Right cardiac atrium (tissue), 5 donors: ENCODE results near the gene ZBTB20. TPM values are rescaled to one million over a fixed set of nuclear protein-coding genes. Genes with fewer than 3 reads are reported as not detected.

Experiments used
- ATAC-seq, 2 donors: fragments of 200-7000 bp; cut with Tn5 transposase; one replicate each; pipeline versions ENCODE4 v1.8.0 to v1.9.1; 2020; ENCODE audit warnings: moderate library complexity in 2 of 2, mild to moderate bottlenecking in 1 of 2
- DNase-seq, 3 donors: peaks; one replicate each; pipeline ENCODE4 v3.0.0-alpha.2; 2020
- H3K27ac ChIP-seq: one replicate; pipeline ENCODE4 v1.5.1; 2013; ENCODE audit warnings: mild to moderate bottlenecking, low read length, control low read depth, moderate library complexity
- H3K27me3 ChIP-seq: one replicate; pipeline ENCODE4 v1.6.1; 2013; ENCODE audit not compliant: control insufficient read depth, insufficient read depth
- H3K4me1 ChIP-seq: one replicate; pipeline ENCODE4 v1.6.1; 2013; ENCODE audit warnings: low read length; ENCODE audit not compliant: control insufficient read depth, insufficient read depth
- H3K4me3 ChIP-seq: one replicate; pipeline ENCODE4 v1.5.1; 2013; ENCODE audit warnings: low read length, control low read depth
- H3K9me3 ChIP-seq: one replicate; pipeline ENCODE4 v1.6.1; 2013; ENCODE audit warnings: low read length; ENCODE audit not compliant: control insufficient read depth
- WGBS: extraction: QIAGEN DNeasy Blood & Tissue Kit; methylation state at CpG from one replicate; pipeline ENCODE4 v1.1.7; 2013; 5-methylcytosine and 5-hydroxymethylcytosine counted together
- intact Hi-C, 4 donors: fragments of 100-400 bp; cut with DNase I; formaldehyde crosslinking; loops; one replicate each; pipeline versions ENCODE4 v1.11.0 to v1.14.0; 2022 to 2023
- polyA plus RNA-seq: library from polyadenylated mRNA; stranded (reverse); fragments of 200-250 nt; gene quantifications from one replicate; pipeline ENCODE4 v1.2.3, GENCODE V29; 2013
- total RNA-seq, 4 donors: library from RNA; stranded (reverse); fragmentation: NEBNext Ultra II Directional; extraction: Animal tissue kit (Norgen Biotek cat#: 25700); gene quantifications; one replicate each; pipeline ENCODE4 v1.2.1, GENCODE V29; 2021
- donor health status: healthy with polysubstance abuse.
- donor health status: DM: no; HTN: yes; CAD: no.
- donor health status: DM: no; HTN: no; CAD: no.
- donor health status: DM: no; HTN: yes; CAD: no; lungs with severe emphysema.
- donor health status: DM: yes; HTN: yes; CAD: no.

ZBTB20 gene
- total and polyA plus RNA-seq, 5 donors = 6.5 to 87.9 (median 75.5) TPM

DNA sequence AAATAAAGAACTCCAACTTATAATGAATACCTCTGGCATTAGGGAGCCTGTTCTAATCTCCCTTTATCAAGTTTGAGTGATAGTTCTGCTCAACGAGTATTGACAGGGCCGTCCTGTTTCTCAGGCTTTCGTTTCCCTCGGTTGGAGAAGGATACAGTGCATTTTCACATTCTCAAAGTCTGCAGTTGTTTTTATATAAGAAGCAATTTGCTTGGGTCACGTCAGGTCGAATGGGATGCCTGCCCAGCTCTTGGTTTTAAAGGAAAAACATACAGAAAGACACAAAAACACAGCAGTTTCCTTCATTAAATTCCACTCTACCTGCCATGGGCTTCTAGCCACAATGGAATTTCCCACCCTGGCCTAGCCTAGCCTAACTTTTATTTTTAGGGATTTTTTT lies 487.0 kb downstream of the ZBTB20 start:
- ATAC-seq (peak; percentile 48 to 59), DNase-seq (peak; percentile 20 to 69 (median 36))
- peak overlapping the region; percentile 42 for H3K27ac ChIP-seq
- 19% methylated on average over 6 of the region's 6 CpGs for WGBS
- intact Hi-C loops = no loop called here
- H3K4me1 ChIP-seq = peaks cover 3% of the 10 kb centered on the region
- peak overlapping the region; percentile 0 for H3K4me3 ChIP-seq
- H3K27me3 ChIP-seq = no peaks in the 10 kb centered on the region
- H3K9me3 ChIP-seq = no peaks in the 10 kb centered on the region

GRCh38 chr3:114659109-114660061 lies 487.7 kb downstream of the ZBTB20 start:
- intact Hi-C loops = no loop called here
- DNase-seq (peak in 2 of 3 donors; percentile 29 to 54), ATAC-seq (peak; percentile 76 to 94)
- 52% methylated on average over 5 of the region's 5 CpGs for WGBS
- Histone ChIP-seq H3K4me3 (no peak overlapping the region), H3K9me3 (no peaks in the 10 kb centered on the region), H3K4me1 (peaks cover 3% of the 10 kb centered on the region), H3K27ac (peak overlapping the region; percentile 83), H3K27me3 (no peaks in the 10 kb centered on the region)

DNA sequence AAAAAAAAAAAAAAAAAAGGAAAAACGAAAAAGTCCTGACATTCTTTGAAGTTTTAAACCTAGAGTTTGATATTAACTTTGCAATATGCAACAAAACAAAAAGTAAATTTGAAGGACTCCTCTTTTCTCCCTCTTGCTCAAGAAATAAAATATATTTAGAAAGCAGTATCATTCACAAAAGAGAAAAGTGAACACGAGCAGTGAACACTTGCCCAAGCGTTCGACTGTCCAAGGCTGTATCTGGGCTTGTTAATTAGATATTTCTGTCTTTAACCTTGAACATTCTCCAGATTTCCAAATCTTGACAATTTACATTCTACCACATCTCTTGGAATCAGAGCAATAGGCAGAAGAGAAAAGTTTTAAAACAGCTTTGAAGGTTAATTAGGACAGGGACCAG lies 495.5 kb downstream of the ZBTB20 start:
- H3K9me3 ChIP-seq = no peaks in the 10 kb centered on the region
- H3K4me3 ChIP-seq = no peak overlapping the region
- DNase-seq (peak in 1 of 3 donors; percentile 42), ATAC-seq (no peak)
- intact Hi-C loops = no loop called here
- H3K27ac ChIP-seq = no peak overlapping the region
- H3K4me1 ChIP-seq = no peaks in the 10 kb centered on the region
- H3K27me3 ChIP-seq = no peaks in the 10 kb centered on the region
- 52% methylated on average over 4 of the region's 4 CpGs for WGBS

DNA sequence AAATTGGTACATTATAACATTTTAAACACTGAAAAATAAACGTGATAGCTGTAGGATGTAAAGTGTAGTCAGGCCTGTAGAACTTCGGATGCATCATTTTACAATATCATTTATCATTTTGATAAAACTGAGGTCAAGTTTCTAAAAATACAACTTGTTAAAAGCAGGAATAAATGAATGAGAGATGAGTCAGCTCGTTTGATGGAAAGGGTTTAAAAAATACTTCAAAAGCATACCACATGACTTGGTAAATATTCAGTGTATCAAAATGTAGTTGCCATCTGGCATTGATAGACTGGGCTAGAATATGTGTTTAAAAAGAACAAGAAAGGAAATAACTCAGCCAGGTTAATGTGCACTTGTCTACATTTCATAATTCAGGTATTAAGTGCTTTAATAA lies 496.3 kb downstream of the ZBTB20 start:
- Histone ChIP-seq H3K27me3 (no peaks in the 10 kb centered on the region), H3K27ac (no peak overlapping the region), H3K9me3 (no peaks in the 10 kb centered on the region), H3K4me1 (no peaks in the 10 kb centered on the region), H3K4me3 (no peak overlapping the region)
- 23% methylated on average over 3 of the region's 3 CpGs for WGBS
- ATAC-seq = peak in 1 of 2 donors; percentile 52
- no peak for DNase-seq
- intact Hi-C loops = no loop called here

DNA sequence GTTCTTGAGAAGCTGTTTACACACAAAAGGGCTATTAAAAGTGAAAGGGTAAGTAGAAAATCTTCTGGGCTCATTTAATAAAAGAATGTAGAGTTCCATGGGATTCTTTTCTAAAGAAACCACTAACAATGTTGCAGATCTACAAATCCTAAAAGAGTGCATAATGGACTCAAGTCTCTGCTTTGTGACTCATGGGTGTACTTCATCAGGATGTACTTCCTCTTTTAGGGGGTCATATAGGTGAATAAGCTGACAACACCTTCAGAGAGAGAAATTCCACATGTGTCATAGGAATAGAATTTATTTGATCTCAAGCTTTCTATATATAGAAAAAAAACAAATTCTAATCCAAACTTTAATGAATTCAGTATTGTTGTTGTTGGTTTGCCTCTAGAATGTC lies 497.8 kb downstream of the ZBTB20 start:
- no peaks in the 10 kb centered on the region for H3K4me1 ChIP-seq
- ATAC-seq = no peak
- H3K4me3 ChIP-seq = no peak overlapping the region
- H3K27ac ChIP-seq = no peak overlapping the region
- intact Hi-C loops = no loop called here
- DNase-seq = no peak
- no peaks in the 10 kb centered on the region for H3K9me3 ChIP-seq
- no peaks in the 10 kb centered on the region for H3K27me3 ChIP-seq

DNA sequence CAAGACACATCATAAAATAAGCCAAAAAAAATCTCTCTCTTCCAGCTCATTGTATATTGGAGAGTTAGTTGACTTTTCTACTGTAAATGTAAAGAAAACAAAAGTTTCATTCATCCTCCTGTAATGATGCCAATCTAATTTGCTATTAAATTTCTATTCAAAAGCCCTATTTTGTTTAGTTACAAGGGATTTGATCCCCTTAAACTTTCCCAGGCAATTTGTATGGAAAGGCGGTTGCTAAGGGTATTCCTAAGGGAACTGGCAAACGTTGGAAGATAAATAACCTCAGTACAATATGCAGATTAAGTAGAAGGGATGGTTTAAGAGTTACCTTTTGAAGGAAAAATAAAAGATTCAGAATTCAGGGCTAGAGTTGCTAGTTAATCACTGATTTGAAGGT lies 500.6 kb downstream of the ZBTB20 start:
- intact Hi-C loops = no loop called here
- no peaks in the 10 kb centered on the region for H3K27me3 ChIP-seq
- 69% methylated on average over 2 of the region's 2 CpGs for WGBS
- DNase-seq = no peak
- no peaks in the 10 kb centered on the region for H3K9me3 ChIP-seq
- no peak for ATAC-seq
- no peak overlapping the region for H3K27ac ChIP-seq
- H3K4me3 ChIP-seq = no peak overlapping the region
- no peaks in the 10 kb centered on the region for H3K4me1 ChIP-seq

DNA sequence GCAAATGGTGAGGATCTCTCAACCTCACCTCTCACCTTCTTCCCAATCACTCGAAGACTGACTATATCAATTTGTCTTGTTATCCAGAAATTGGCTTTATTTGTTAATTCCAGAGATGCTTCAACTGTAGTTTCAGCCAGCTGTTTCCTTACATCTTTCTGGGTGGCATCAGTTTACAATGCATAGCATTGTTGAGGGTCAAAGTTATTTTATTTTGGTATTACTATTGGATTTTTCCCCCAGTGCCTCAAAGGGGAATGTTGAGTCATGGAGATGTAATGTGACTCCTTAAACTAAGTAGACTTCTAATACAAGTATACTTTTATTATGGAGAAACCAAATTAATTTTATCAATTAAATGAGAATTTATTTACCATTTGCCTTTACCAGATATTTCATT lies 501.7 kb downstream of the ZBTB20 start:
- Histone ChIP-seq H3K27ac (no peak overlapping the region), H3K4me1 (no peaks in the 10 kb centered on the region), H3K27me3 (no peaks in the 10 kb centered on the region), H3K4me3 (no peak overlapping the region), H3K9me3 (no peaks in the 10 kb centered on the region)
- WGBS = 87% methylated on average over 1 of the region's 1 CpG
- intact Hi-C loops = no loop called here
- no peak for DNase-seq
- no peak for ATAC-seq

GRCh38 chr3:114644367-114644766 lies 502.7 kb downstream of the ZBTB20 start:
- Histone ChIP-seq H3K9me3 (no peaks in the 10 kb centered on the region), H3K4me3 (no peak overlapping the region), H3K27me3 (no peaks in the 10 kb centered on the region), H3K4me1 (no peaks in the 10 kb centered on the region), H3K27ac (no peak overlapping the region)
- WGBS = 99% methylated on average over 3 of the region's 3 CpGs
- ATAC-seq (no peak), DNase-seq (no peak)
- intact Hi-C loops = no loop called here

DNA sequence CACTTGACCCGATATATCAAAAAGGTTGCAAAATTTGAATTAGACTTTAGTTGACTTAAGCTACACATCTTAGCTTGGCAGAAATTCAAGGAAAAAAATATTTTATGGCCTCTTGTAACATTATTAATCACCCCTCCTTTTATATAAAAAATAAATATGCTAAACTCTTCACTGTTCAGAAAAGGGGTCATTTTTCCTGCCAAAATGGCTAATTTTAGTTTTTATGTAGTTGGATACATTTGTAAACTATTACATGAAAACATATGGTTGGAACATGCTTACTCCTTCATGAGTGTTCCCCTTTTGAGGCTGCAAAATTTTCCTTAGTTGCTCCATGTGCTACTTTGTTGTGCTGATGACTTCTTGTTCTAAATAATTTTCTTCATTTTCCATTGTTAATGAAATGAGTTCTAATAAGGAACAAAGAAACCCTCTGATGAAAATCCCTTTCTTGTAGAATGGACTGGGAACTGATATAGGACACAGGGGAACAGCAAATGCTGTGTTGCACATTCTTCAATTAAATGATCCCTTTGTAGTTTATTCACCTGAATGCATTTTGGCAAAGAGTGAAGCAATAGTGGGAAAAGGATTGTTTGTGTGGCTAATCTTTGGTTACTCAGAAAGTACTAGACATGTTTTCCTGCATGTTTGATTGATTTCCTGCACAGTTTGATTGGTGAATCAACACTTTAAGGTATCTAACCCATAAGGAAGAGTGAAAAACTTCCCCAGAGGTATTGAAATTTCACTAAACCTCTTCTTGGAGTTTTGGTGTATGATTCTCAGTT lies 503.9 kb downstream of the ZBTB20 start:
- ATAC-seq = no peak
- Histone ChIP-seq H3K4me3 (no peak overlapping the region), H3K27ac (no peak overlapping the region), H3K27me3 (no peaks in the 10 kb centered on the region), H3K4me1 (no peaks in the 10 kb centered on the region), H3K9me3 (no peaks in the 10 kb centered on the region)
- 92% methylated on average over 1 of the region's 1 CpG for WGBS
- intact Hi-C loops = no loop called here
- no peak for DNase-seq

GRCh38 chr3:114640126-114640525 lies 507.0 kb downstream of the ZBTB20 start:
- Histone ChIP-seq H3K27me3 (no peaks in the 10 kb centered on the region), H3K4me3 (no peak overlapping the region), H3K4me1 (no peaks in the 10 kb centered on the region), H3K9me3 (no peaks in the 10 kb centered on the region), H3K27ac (no peak overlapping the region)
- DNase-seq (no peak), ATAC-seq (no peak)
- 98% methylated on average over 2 of the region's 2 CpGs for WGBS
- intact Hi-C loops = no loop called here

GRCh38 chr3:114639171-114639570 lies 507.9 kb downstream of the ZBTB20 start:
- Histone ChIP-seq H3K4me1 (no peaks in the 10 kb centered on the region), H3K4me3 (no peak overlapping the region), H3K27me3 (no peaks in the 10 kb centered on the region), H3K9me3 (no peaks in the 10 kb centered on the region), H3K27ac (peak overlapping the region; percentile 37)
- no peak for DNase-seq
- peak in 1 of 2 donors; percentile 63 for ATAC-seq
- intact Hi-C loops = no loop called here
- WGBS = 65% methylated on average over 1 of the region's 1 CpG
